Kidney (tissue), 14 donors: Measurements from ENCODE around the gene USP3. TPM values are rescaled to one million over a fixed set of nuclear protein-coding genes. Genes with fewer than 3 reads are reported as not detected.

Experiments
- DNase-seq, 5 donors: peaks; one replicate each; pipeline ENCODE4 v3.0.0-alpha.2; 2013 to 2020
- FAIRE-seq: peaks from 2 replicates; lab custom pipeline; 2012; peaks lifted over from hg19 to GRCh38; lab: Jason Lieb, UNC
- H3K27ac ChIP-seq, 2 donors: one replicate each; pipeline ENCODE4 v1.7.0; 2013; ENCODE audit warnings: low read depth in 2 of 2, low read length in 2 of 2, inconsistent platforms in 1 of 2
- H3K27me3 ChIP-seq: one replicate; pipeline ENCODE4 v1.7.1; 2013; ENCODE audit warnings: low read length, inconsistent platforms; ENCODE audit not compliant: control insufficient read depth, insufficient read depth
- H3K36me3 ChIP-seq, 3 donors: one replicate each; pipeline versions ENCODE4 v1.7.0 to v1.7.1; 2013; ENCODE audit warnings: low read length in 3 of 3, control low read depth in 1 of 3, inconsistent platforms in 1 of 3; ENCODE audit not compliant: insufficient read depth in 3 of 3, control insufficient read depth in 2 of 3
- H3K4me1 ChIP-seq, 3 donors: one replicate each; pipeline versions ENCODE4 v1.7.0 to v1.7.1; 2013; ENCODE audit warnings: low read length in 3 of 3, inconsistent platforms in 1 of 3, low read depth in 1 of 3; ENCODE audit not compliant: control insufficient read depth in 2 of 3, insufficient read depth in 2 of 3
- H3K4me3 ChIP-seq, 3 donors: one replicate each; pipeline versions ENCODE4 v1.7.0 to v1.8.1; 2013; ENCODE audit warnings: low read length in 3 of 3, control low read depth in 1 of 3, inconsistent platforms in 1 of 3
- H3K9ac ChIP-seq, 3 donors: one replicate each; pipeline versions ENCODE4 v1.7.0 to v1.7.1; 2013; ENCODE audit warnings: low read length in 3 of 3, control low read depth in 1 of 3, inconsistent platforms in 1 of 3
- H3K9me3 ChIP-seq, 3 donors: one replicate each; pipeline versions ENCODE4 v1.7.0 to v1.7.1; 2013; ENCODE audit warnings: low read length in 3 of 3, control low read depth in 1 of 3, inconsistent platforms in 1 of 3; ENCODE audit not compliant: control insufficient read depth in 2 of 3, insufficient read depth in 1 of 3
- intact Hi-C: fragments of 100-400 bp; cut with DNase I; formaldehyde crosslinking; loops from one replicate; pipeline ENCODE4 v1.11.1; 2022
- polyA plus RNA-seq: library from polyadenylated mRNA; stranded (reverse); fragments of 350-450 nt; fragmentation: Illumina TruSeq; extraction: RNeasy Lipid Tissue Mini Kit (QIAGEN cat#74804); gene quantifications from one replicate; pipeline ENCODE4 v1.2.3, GENCODE V29; 2014; ENCODE audit warnings: low read depth, low replicate concordance; ENCODE audit not compliant: insufficient read depth
- total RNA-seq: library from RNA; stranded (reverse); fragmentation: NEBNext Ultra II Directional; extraction: Animal tissue kit (Norgen Biotek cat#: 25700); gene quantifications from one replicate; pipeline ENCODE4 v1.2.1, GENCODE V29; 2021
- TF ChIP-seq, protein P1 (sequence below): IDR thresholded peaks from 3 replicates; pipeline ENCODE4 v1.5.1; 2012; ENCODE audit warnings: mild to moderate bottlenecking, moderate library complexity, borderline replicate concordance; ENCODE audit not compliant: insufficient read depth; ENCODE audit errors: extremely low read depth
- donor health status: control.
- donor health status: control.
- donor health status: control.
- donor health status: control.
- donor health status: control.
- donor health status: DM: yes; HTN: yes; CAD: no.
- donor health status: Normal renal cell carcinoma (clear cell type).

Gene USP3
- total and polyA plus RNA-seq, 2 donors from 2014 or later = 25.2 to 72.5 TPM

DNA sequence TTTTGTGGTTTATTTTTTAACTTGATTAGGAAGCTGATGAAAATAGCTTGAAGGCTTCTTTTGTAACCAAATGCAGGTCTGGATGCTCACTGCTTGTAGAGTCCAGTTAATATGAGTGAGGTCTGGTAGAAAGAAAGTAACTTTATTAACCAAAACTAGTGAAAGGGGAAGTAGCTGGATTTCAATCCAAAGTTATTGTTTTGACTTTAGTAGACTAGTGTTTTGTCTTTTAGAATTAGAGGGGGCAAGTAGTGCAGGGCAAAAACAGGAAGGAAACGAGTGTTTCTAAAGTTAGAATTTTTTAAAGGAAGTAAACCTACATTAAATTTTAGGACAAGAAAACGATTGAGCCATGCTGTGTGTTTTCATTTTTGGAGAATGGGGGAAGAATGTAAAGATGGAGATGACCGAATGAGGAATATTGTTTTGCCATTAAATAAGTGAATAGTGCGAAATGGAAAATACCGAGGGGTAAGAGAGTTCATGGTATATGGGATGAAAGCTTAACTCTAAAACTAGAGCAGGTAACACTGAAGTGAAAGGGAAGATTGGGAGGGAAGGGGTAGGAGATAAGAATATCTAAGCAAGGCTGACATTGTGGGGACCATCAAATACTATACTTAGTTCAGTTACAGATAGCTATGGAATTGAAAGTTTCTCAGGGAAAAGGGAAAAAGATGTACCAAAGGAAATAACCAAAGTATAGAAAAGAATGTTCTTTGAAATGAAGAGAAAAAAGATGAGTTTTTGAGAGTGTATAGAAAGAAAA, 40.0 kb downstream of the USP3 start:
- intact Hi-C loops = no loop called here
- no peaks in the 10 kb centered on the region for H3K36me3 ChIP-seq

DNA sequence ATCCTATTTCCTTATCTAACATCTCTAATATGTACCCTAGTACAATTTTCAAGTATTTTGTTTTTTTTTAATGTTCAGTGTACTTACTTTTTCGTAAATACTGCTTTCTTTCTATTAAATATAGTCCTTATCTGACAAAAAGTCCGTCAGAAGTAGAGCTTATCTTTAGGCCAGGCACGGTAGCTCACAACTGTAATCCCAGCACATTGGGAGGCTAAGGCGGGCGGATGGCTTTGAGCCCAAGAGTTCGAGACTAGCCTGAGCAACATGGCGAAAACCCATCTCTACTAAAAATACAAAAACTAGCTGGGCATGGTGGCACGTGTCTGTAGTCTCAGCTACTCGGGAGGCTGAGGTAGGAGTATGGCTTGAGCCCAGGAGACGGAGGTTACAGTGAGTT, 41.1 kb downstream of the USP3 start:
- H3K9ac ChIP-seq = no peak overlapping the region
- H3K9me3 ChIP-seq = no peaks in the 10 kb centered on the region
- FAIRE-seq (no peak), DNase-seq (no peak)
- H3K36me3 ChIP-seq = no peaks in the 10 kb centered on the region
- no peak overlapping the region for H3K4me3 ChIP-seq
- no peaks in the 10 kb centered on the region for H3K27me3 ChIP-seq
- no peak overlapping the region for H3K27ac ChIP-seq
- peaks cover 0 to 2% (median 0%) of the 10 kb centered on the region in 3 donors for H3K4me1 ChIP-seq
- TF ChIP-seq, protein P1, sequence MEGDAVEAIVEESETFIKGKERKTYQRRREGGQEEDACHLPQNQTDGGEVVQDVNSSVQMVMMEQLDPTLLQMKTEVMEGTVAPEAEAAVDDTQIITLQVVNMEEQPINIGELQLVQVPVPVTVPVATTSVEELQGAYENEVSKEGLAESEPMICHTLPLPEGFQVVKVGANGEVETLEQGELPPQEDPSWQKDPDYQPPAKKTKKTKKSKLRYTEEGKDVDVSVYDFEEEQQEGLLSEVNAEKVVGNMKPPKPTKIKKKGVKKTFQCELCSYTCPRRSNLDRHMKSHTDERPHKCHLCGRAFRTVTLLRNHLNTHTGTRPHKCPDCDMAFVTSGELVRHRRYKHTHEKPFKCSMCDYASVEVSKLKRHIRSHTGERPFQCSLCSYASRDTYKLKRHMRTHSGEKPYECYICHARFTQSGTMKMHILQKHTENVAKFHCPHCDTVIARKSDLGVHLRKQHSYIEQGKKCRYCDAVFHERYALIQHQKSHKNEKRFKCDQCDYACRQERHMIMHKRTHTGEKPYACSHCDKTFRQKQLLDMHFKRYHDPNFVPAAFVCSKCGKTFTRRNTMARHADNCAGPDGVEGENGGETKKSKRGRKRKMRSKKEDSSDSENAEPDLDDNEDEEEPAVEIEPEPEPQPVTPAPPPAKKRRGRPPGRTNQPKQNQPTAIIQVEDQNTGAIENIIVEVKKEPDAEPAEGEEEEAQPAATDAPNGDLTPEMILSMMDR = no peak
- intact Hi-C loops = no loop called here

More for the DNA sequence above, 40.0 kb downstream of the USP3 start:
- DNase-seq = no peak
- Histone ChIP-seq H3K4me3 (peak overlapping the region in 1 of 3 donors; percentile 14), H3K9ac (no peak overlapping the region), H3K4me1 (peaks cover 0 to 2% (median 0%) of the 10 kb centered on the region in 3 donors), H3K9me3 (no peaks in the 10 kb centered on the region), H3K27me3 (no peaks in the 10 kb centered on the region), H3K27ac (no peak overlapping the region)
- no peak for FAIRE-seq
- TF ChIP-seq, protein P1 = no peak

DNA sequence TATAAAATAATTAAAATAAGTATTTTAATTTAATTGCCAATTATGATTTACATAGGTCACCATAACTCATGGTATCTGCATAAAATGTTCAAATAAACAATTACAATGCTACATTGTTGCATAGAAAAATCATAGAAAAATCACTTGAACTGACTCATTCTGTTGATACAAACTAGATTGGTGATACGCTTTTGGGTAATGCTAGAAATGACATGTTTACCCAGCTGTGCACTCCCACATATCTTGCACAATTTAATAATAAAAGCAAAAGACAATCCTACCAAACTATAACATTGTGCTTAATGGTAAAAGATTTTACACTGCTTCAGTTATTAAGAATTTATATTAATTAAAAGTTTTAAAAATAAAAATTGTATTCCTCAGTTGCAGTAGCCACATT, 47.0 kb downstream of the USP3 start:
- FAIRE-seq (no peak), DNase-seq (no peak)
- peaks cover 0 to 15% (median 2%) of the 10 kb centered on the region in 3 donors for H3K4me1 ChIP-seq
- H3K9me3 ChIP-seq = no peaks in the 10 kb centered on the region
- intact Hi-C loops = no loop called here
- no peaks in the 10 kb centered on the region for H3K36me3 ChIP-seq
- no peak overlapping the region for H3K4me3 ChIP-seq
- no peak overlapping the region for H3K9ac ChIP-seq
- TF ChIP-seq, protein P1 = no peak
- no peaks in the 10 kb centered on the region for H3K27me3 ChIP-seq
- no peak overlapping the region for H3K27ac ChIP-seq
